GM12872 (cell line): Measurements from ENCODE around the gene STAT5B.

Source experiments
- TF ChIP-seq, protein P1 (sequence below): IDR thresholded peaks from 3 replicates; pipeline ENCODE4 v1.5.1; 2011; ENCODE audit warnings: low read depth, mild to moderate bottlenecking, low read length, moderate library complexity; ENCODE audit not compliant: insufficient read depth

STAT5B gene

GRCh38 chr17:42260318-42260717 is 15.9 kb downstream of the STAT5B start:
- TF ChIP-seq, protein P1, sequence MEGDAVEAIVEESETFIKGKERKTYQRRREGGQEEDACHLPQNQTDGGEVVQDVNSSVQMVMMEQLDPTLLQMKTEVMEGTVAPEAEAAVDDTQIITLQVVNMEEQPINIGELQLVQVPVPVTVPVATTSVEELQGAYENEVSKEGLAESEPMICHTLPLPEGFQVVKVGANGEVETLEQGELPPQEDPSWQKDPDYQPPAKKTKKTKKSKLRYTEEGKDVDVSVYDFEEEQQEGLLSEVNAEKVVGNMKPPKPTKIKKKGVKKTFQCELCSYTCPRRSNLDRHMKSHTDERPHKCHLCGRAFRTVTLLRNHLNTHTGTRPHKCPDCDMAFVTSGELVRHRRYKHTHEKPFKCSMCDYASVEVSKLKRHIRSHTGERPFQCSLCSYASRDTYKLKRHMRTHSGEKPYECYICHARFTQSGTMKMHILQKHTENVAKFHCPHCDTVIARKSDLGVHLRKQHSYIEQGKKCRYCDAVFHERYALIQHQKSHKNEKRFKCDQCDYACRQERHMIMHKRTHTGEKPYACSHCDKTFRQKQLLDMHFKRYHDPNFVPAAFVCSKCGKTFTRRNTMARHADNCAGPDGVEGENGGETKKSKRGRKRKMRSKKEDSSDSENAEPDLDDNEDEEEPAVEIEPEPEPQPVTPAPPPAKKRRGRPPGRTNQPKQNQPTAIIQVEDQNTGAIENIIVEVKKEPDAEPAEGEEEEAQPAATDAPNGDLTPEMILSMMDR, result no peak

DNA sequence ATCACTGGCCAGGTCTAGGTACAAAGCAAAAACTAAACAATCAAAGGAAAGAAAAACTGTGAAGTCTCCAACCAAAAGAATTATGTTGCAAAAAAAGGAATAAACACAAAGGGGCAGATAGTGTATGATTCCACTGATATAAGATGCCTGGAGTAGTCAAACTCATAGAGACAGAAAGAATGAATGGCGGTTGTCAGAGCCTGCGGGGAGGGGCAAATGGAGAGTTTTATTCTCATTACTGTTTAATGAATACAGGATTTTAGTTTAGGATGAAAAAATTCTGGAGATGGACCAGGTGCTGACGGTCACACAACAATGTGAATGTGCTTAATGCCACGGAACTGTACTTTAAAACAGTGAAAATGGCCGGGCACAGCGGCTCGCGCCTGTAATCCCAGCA is 20.7 kb downstream of the STAT5B start:
- TF ChIP-seq, protein P1, result no peak

- TF ChIP-seq, protein P1, result no peak
These were observed 22.6 kb downstream of the STAT5B start for GRCh38 chr17:42253578-42253977.

GRCh38 chr17:42252597-42253550 is 23.3 kb downstream of the STAT5B start:
- TF ChIP-seq, protein P1, result no peak

GRCh38 chr17:42251115-42251514 is 25.1 kb downstream of the STAT5B start:
- TF ChIP-seq, protein P1, result no peak

GRCh38 chr17:42249681-42250446 is 26.3 kb downstream of the STAT5B start:
- TF ChIP-seq, protein P1, result no peak

GRCh38 chr17:42248351-42249179 is 27.6 kb downstream of the STAT5B start:
- TF ChIP-seq, protein P1, result no peak
